Endothelial cell of umbilical vein (primary cell): ENCODE measurements around the gene SFT2D2. TPM values are rescaled to one million over a fixed set of nuclear protein-coding genes. Genes with fewer than 3 reads are reported as not detected.

Experiments used
- BruUV-seq: library from RNA; stranded (reverse); fragments of 400-500 nt; replicated peaks from 2 replicates; lab custom pipeline; 2021; lab: Mats Ljungman, UMichigan
- CTCF ChIA-PET: fragments of 300-600, 350-600 bp; sonication (Branson Sonifier 250); formaldehyde crosslinking; loops from one replicate; lab custom pipeline; 2021; ENCODE audit warnings: antibody characterized with exemption, inconsistent platforms; lab: Charles Lee
- POLR2A ChIA-PET: fragments of 300-600, 350-600 bp; sonication (Branson Sonifier 250); formaldehyde crosslinking; loops from one replicate; lab custom pipeline; 2021; ENCODE audit warnings: antibody characterized with exemption, inconsistent platforms; lab: Charles Lee
- DNase-seq: peaks from one replicate; pipeline ENCODE4 v3.0.0-alpha.2; 2011; ENCODE audit warnings: low read depth, low spot score
- FAIRE-seq: peaks from 2 replicates; lab custom pipeline; 2011; peaks lifted over from hg19 to GRCh38; lab: Jason Lieb, UNC
- H2AFZ ChIP-seq: 2 replicates; pipeline ENCODE4 v1.6.0; 2012; ENCODE audit warnings: low read depth, low read length, control low read depth, inconsistent platforms
- H3K27ac ChIP-seq: 2 replicates; pipeline ENCODE4 v1.5.1; 2011; ENCODE audit warnings: low read depth, mild to moderate bottlenecking, control low read depth, low read length, moderate library complexity; ENCODE audit not compliant: insufficient read depth
- H3K27me3 ChIP-seq, 2 experiments: 2 replicates each; pipeline versions ENCODE4 v1.6.0 to v1.6.1; 2011; ENCODE audit warnings: low read length in 2 of 2, mixed read lengths in 1 of 2; ENCODE audit not compliant: control insufficient read depth in 2 of 2, insufficient read depth in 2 of 2
- H3K36me3 ChIP-seq, 2 experiments: 2 replicates in 1 of 2; 3 replicates in 1 of 2; pipeline ENCODE4 v1.5.1; 2011; ENCODE audit warnings: low read length in 2 of 2, mild to moderate bottlenecking in 1 of 2, moderate library complexity in 1 of 2; ENCODE audit not compliant: control insufficient read depth in 2 of 2, insufficient read depth in 2 of 2; ENCODE audit errors: extremely low read depth in 1 of 2
- H3K4me1 ChIP-seq: 3 replicates; pipeline ENCODE4 v1.5.1; 2011; ENCODE audit warnings: mild to moderate bottlenecking, low read length; ENCODE audit not compliant: control insufficient read depth, insufficient read depth; ENCODE audit errors: extremely low read depth
- H3K4me2 ChIP-seq: 2 replicates; pipeline ENCODE4 v1.6.1; 2011; ENCODE audit warnings: low read length, control low read depth, mixed read lengths; ENCODE audit not compliant: insufficient read depth
- H3K4me3 ChIP-seq, 3 experiments: fragments of 200-600 bp in 1 of 3; sonication (generic), shearing (Covaris generic) in 1 of 3; replicated peaks in 1 of 3; 2 replicates each; pipeline ENCODE4 v1.5.1; 2011 to 2016; ENCODE audit warnings: control low read depth in 3 of 3, low read length in 3 of 3, mild to moderate bottlenecking in 2 of 3, inconsistent platforms in 1 of 3, low read depth in 1 of 3, moderate library complexity in 1 of 3; ENCODE audit not compliant: insufficient read depth in 1 of 3
- H3K79me2 ChIP-seq: 2 replicates; pipeline ENCODE4 v1.6.0; 2012; ENCODE audit warnings: low read length, inconsistent platforms; ENCODE audit not compliant: control insufficient read depth, insufficient read depth
- H3K9ac ChIP-seq: replicated peaks from 2 replicates; pipeline ENCODE3; 2011; ENCODE audit warnings: low read length, control low read depth; ENCODE audit not compliant: insufficient read depth; ENCODE audit errors: extremely low read depth
- H3K9me1 ChIP-seq: replicated peaks from 3 replicates; pipeline ENCODE4 v1.6.0; 2011; ENCODE audit warnings: mild to moderate bottlenecking, low read length; ENCODE audit not compliant: control insufficient read depth, insufficient read depth; ENCODE audit errors: extremely low read depth
- H3K9me3 ChIP-seq: replicated peaks from 2 replicates; pipeline ENCODE4 v1.5.1; 2012; ENCODE audit warnings: low read length, inconsistent platforms; ENCODE audit not compliant: control insufficient read depth, insufficient read depth
- H4K20me1 ChIP-seq: replicated peaks from 2 replicates; pipeline ENCODE3; 2011; ENCODE audit warnings: mild to moderate bottlenecking, low read length; ENCODE audit not compliant: control insufficient read depth, insufficient read depth; ENCODE audit errors: extremely low read depth
- CTCF ChIP-seq, 2 donors: IDR thresholded peaks; 1 replicate in 1 of 2; 2 replicates in 1 of 2; pipeline ENCODE4 v1.5.1; 2011; ENCODE audit warnings: low read length in 2 of 2, mild to moderate bottlenecking in 2 of 2, moderate library complexity in 2 of 2, control low read depth in 1 of 2, inconsistent platforms in 1 of 2, low read depth in 1 of 2; ENCODE audit not compliant: insufficient read depth in 1 of 2; ENCODE audit errors: extremely low read depth in 1 of 2
- EZH2 ChIP-seq: IDR thresholded peaks from 2 replicates; pipeline ENCODE4 v1.6.1; 2012; ENCODE audit warnings: borderline replicate concordance, low read depth, mild to moderate bottlenecking, moderate library complexity, low read length, inconsistent platforms; ENCODE audit not compliant: severe bottlenecking
- FOS ChIP-seq: IDR thresholded peaks from 2 replicates; pipeline ENCODE4 v1.6.1; 2011; ENCODE audit warnings: mild to moderate bottlenecking, low read length, moderate library complexity, borderline replicate concordance; ENCODE audit not compliant: insufficient read depth
- GATA2 ChIP-seq: IDR thresholded peaks from 2 replicates; pipeline ENCODE4 v1.7.0; 2011; ENCODE audit warnings: low read depth, mild to moderate bottlenecking, moderate library complexity, mixed read lengths, low read length; ENCODE audit not compliant: insufficient read length, insufficient read depth
- JUN ChIP-seq: IDR thresholded peaks from 2 replicates; pipeline ENCODE4 v1.6.1; 2011; ENCODE audit warnings: borderline replicate concordance, low read depth; ENCODE audit not compliant: insufficient read length, insufficient read depth
- MAX ChIP-seq: IDR thresholded peaks from 2 replicates; pipeline ENCODE4 v1.6.1; 2011; ENCODE audit not compliant: insufficient read depth, insufficient read length
- MYC ChIP-seq: IDR thresholded peaks from one replicate; pipeline ENCODE4 v1.6.1; 2011; ENCODE audit warnings: mild to moderate bottlenecking, low read depth, low read length
- POLR2A ChIP-seq: IDR thresholded peaks from 2 replicates; pipeline ENCODE4 v1.6.1; 2012; ENCODE audit warnings: low read depth, mild to moderate bottlenecking, control low read depth, low read length
- POLR2AphosphoS5 ChIP-seq: IDR thresholded peaks from 2 replicates; pipeline ENCODE4 v1.6.1; 2012; ENCODE audit warnings: low read depth, mild to moderate bottlenecking, control low read depth, low read length, moderate library complexity; ENCODE audit not compliant: insufficient read depth
- dilution Hi-C: fragments of 300-500 bp; cut with MboI; formaldehyde crosslinking; loops from one replicate; pipeline ENCODE4 v1.15.0; 2019; ENCODE audit warnings: low sequenced_read_pairs; ENCODE audit not compliant: extremely low pct_ligation_motif_present
- intact Hi-C: fragments of 100-400 bp; cut with micrococcal nuclease; formaldehyde crosslinking; loops from one replicate; pipeline ENCODE4 v1.10.0; 2022
- polyA plus RNA-seq, 4 experiments: library from polyadenylated mRNA; depleted of rRNA in 3 of 4; stranded (reverse) in 3 of 4; unstranded in 1 of 4; fragments of >200 nt; gene quantifications; 2 replicates each; pipeline versions ENCODE4 v1.2.1 to v1.2.3, GENCODE V29; 2011 to 2012; ENCODE audit warnings: missing spikeins in 1 of 4
- total RNA-seq: library from RNA; stranded (reverse); gene quantifications from 2 replicates; pipeline ENCODE4 v1.2.3, GENCODE V29; 2021

SFT2D2 gene
- total and polyA plus RNA-seq, 2 donors (not counting 3 experiments of a cell fraction or from before 2014, with no cell fraction given): 16.7 to 68.1 TPM

DNA sequence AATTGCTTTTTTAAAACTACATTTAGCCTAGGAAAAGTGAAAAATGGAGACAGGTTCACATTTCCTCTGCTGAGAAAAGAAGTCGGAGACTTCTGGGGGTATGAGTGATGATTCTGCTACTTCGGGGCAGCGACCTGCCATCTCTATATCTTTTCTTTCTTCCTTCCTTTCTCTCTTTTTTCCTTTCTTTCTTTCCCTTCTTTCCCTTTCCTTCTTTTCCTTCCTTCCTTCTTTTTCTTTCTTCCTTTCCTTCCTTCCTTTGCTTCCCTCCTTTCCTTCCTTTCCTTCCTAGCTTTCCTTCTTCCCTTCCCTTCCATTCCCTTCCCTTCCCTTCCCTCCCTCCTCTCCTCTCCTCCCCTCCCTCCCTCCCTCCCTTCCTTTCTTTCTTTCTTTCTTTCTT, 72.6 kb downstream of the SFT2D2 start:
- CTCF ChIA-PET: no interaction called here
- no peaks in the 10 kb centered on the region for H3K27me3 ChIP-seq
- DNase-seq (no peak), FAIRE-seq (no peak)
- no peak overlapping the region for H3K4me2 ChIP-seq
- TF ChIP-seq MYC (no peak), FOS (no peak), EZH2 (no peak), POLR2A (no peak), POLR2AphosphoS5 (no peak), MAX (no peak), CTCF (IDR thresholded peaks at IDR 0.05; ENCODE audit: extremely low read depth in 1 of 2, insufficient read depth in 1 of 2, low read depth in 1 of 2, low read length in 2 of 2) (no peak), GATA2 (no peak), JUN (no peak)
- H4K20me1 ChIP-seq: no peaks in the 10 kb centered on the region
- no peak overlapping the region for H3K4me3 ChIP-seq
- H2AFZ ChIP-seq: no peak overlapping the region
- no peak overlapping the region for H3K9ac ChIP-seq
- H3K36me3 ChIP-seq: no peaks in the 10 kb centered on the region
- no peaks in the 10 kb centered on the region for H3K9me3 ChIP-seq
- intact Hi-C loops: no loop called here
- H3K9me1 ChIP-seq: no peaks in the 10 kb centered on the region
- dilution Hi-C loops: no loop called here
- H3K79me2 ChIP-seq: no peaks in the 10 kb centered on the region
- BruUV-seq: no TSS peak
- no peak overlapping the region for H3K27ac ChIP-seq
- POLR2A ChIA-PET: no interaction called here
- H3K4me1 ChIP-seq: no peaks in the 10 kb centered on the region
